Measurements from ENCODE around the gene UNK.
"Not testable (repeated sequence)": the region's sequence is repeated elsewhere in the genome, so short reads cannot be mapped to it uniquely, and the experiment has no call there.

The UNK gene

DNA sequence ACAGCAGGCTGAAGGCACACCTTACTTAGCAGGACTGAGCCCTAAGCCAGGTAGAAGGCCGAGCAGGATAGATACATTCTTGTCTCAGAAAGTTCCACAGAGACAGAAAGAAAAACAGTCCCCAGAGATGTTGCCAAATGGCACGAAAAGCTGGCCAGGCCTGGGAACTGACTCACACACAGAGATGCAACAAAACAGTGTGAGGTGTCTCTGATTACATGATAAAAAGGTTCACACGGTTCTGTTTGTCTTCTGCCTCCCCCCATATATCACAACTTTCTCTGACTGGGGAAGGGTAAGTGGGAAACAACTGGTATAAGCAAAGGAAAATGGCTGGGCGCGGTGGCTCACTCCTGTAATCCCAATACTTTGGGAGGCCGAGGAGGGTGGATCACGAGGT, 68.8 kb downstream of the UNK start:
- no peak for DNase-seq (ENCODE audit: low spot score)

DNA sequence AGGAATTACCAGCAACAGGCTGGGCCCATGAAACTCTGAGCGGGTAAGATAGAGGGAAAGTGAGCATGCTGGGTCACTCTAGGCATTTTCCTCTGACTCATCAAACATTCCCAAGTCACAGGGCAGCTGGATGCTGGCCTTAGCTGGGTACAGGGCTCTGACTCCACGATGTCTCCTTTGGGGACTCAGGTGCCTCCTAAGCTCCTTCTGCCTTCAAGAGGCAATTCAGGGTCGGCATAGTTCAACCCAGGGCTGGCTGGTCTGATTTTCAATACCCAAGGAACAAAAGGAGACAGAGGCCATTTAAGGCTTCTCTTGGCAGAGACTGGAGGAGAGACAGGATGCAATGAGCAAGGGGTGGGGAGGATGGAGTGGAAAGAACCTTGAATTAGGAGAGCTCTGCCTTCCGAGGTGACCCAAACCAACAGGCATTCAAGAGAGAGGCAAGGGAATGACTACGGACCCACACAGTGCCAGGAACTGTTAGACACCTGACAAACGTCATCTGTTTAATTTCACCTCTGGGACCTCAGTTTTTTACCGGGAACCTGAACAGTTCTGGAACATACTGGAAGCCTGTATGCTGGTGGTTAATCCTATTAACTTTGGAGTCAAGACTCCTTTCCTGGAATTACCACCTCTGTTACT, 69.6 kb downstream of the UNK start:
- DNase-seq (ENCODE audit: low spot score) = peak; percentile 48

DNA sequence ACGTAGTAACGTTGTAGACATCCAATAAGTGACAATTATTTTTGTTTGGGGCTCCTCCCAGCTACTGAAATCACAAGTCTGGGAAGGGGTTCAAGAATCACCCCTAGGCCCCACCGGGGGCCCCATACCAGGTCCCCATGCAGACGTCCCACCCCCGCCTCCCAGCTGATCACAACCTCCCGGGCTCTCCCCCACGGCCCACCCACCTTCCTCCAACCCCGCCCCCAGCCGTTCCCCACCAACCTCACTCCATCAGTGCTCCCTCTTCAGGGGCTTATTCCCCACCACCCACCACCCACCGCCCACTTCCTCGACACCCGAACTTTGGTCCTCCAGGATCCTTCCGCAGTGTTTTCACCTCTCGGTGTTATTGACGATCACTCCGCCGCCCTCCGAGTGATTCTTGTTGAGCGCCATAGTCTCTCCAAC, 70.3 kb downstream of the UNK start:
- DNase-seq (ENCODE audit: low spot score) = no peak

DNA sequence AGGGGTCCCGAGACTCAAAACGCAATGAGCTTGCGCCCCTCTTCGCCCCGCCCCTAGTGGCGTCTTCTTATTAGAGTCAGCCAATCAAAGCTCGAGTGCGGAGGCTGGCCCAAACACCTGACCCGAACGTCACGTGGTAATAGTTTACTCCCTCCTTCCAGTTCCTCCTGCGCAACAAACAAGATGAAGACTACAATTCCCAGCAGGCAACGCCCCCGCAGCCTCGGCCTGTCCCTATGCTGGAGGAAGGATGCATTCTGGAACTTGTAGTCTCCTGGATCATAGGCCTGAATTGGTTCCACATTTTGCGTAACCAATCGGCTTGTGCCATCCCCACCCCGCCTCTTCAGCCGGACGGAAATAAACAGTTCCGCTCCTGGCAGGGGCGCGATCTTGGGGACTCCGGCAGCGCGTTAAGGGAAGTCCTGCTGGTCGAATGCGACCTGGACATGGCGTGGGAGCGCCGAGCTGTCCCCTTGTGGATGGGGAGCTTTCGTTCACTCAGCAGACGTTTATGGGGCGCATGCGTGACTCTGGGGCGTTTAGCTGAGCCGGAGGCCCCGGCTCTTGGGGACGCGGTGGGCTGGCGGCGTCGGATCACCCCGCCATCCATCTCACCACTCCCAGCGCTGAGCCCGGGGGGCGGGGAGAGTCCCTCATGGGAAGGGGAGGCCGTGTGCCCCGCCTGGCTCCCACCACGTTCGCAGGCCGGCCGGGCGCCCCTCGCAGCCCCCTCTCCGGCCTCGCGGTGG, 70.9 kb downstream of the UNK start, which contains the start of gene WBP2:
TSS of gene WBP2 (minus strand) at position 26 of the 752 bp plus-strand sequence. CDS start 38 bp downstream, outside the sequence.
- peak; percentile 100 for DNase-seq (ENCODE audit: low spot score)

DNA sequence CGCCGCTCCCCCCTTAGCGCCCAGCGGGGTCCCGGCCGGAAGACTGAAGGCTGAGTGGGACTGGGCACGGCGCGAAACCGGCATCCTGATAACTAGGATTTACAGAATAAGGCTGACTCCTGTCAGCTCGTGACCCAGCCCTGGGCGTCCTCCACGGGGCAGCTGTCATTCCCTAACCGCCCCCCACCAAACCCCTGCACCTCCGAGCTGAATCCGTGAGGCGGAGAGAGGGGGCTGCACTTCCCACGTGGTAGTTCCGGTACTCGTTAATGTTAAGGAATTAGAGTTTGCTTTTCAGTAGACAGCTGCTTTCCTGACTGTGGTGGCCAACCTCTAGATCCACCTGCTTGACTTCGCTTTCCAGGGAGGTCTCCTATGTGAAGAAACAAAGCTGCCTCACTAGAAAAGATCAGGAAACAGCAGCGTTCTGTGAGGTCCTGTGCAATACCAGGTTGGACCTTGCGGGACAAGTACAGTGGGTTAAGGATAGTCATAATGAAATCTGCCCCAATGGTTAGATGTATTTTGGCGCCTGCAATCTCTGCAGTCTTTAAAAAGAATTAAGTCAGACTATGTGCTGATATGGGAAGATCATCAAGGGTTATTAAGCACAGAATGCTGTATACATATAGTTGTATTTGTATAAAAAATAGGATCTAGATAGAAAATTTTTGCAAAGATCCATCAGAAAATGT, 71.6 kb downstream of the UNK start:
- peak; percentile 62 for DNase-seq (ENCODE audit: low spot score)

DNA sequence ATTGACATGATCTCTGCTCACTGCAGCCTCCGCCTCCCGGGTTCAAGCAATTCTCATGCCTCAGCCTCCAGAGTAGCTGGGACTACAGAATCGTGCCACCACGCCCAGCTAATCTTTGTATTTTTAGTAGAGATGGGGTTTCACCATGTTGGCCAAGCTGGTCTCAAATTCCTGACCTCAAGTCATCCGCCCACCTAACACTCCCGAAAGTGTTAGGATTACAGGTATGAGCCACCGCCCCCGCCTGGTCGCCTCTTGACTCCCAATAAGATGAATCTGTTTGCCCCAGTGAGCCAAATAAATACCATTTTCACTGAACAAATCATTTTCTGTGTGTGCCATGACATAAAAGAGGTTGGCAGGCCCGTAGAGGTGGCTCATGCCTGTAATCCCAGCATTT, 74.8 kb downstream of the UNK start:
- not testable (repeated sequence) for DNase-seq (ENCODE audit: low spot score)

DNA sequence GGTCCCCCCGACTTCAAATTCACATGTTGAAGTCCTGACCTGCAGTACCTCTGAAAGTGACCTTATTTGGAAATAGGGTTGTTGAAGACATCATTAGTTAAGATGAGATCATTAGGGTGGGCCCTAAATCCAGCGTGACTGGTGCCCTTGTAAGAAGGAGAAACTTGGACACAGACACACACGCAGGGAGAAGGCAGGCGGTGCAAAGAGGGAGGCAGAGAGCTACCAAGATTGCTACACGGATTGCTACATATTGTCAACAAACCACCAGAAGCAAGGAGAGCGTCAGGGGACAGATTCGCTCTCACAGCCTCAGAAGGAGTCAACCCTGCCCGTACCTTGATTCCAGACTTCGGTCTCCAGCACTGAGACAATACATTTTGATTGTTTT, 77.3 kb downstream of the UNK start:
- no peak for DNase-seq (ENCODE audit: low spot score)

DNA sequence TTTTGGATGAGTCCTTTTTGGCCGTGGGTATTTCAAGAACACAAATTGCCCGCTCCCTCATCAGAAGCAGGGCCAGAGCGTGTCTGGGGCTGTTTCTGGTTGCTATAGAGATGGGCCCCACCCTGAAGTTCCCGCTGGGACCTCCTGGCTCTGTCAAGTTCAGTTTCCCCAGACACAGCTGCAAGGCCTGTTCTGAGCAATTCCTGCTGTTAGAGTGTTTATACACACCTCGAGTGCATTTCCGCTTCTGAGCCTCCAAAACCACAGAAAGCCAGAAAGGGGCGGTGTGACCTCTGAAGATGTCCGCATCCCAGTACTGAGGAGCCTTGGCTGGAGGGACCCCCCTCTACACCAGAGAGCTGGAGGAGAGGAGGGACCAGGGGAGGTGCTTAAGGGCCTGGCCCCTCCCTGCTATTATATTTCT, 79.9 kb downstream of the UNK start:
- peak; percentile 52 for DNase-seq (ENCODE audit: low spot score)

DNA sequence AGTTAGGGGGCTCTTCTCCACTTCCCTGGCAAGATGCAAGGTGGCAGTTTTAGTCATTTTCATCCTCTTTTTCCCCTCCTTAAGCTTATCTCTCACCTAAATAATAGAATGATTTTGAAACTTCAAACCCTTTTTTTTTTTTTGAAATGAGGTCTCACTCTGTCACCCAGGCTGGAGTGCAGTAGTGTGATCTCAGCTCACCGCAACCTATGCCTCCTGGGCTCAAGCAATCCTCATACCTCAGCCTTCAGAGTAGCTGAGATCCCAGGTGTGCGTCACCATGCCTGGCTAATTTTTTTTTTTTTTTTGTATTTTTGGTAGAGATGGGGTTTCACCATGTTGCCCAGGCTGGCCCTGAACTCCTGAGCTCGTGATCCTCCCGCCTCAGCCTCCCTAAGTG, 80.3 kb downstream of the UNK start:
- not testable (repeated sequence) for DNase-seq (ENCODE audit: low spot score)

DNA sequence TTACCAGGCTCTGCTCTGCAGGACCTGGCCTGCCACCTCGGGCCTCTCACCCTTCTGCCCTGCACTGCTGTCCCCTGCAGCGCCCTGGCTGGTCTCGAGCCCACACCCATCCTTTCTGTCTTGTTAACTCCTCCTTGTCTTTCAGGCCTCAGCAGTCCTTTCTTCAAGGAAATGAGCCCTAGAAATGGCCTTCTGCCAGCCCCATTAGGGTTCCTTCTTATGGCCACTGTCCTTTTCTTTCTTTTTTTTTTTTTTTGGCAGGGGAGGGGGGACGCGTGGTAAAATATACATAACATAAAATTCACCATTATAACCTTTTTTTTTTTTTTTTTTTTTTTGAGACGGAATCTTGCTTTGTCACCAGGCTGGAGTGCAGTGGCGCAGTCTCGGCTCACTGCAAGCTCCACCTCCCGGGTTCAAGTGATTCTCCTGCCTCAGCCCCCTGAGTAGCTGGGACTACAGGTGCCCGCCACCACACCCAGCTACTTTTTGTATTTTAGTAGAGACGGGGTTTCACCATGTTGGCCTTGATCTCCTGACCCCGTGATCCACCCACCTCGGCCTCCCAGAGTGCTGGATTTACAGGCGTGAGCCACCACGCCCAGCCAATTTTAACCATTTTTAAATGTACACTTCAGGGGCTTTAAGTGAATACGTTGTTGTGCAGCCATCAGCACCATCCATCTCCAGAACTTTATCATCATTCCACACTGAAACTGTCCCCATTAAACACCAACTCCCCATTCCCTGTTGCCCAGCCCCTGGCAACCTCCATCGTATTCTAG, 81.0 kb downstream of the UNK start:
- not testable (repeated sequence) for DNase-seq (ENCODE audit: low spot score)

DNA sequence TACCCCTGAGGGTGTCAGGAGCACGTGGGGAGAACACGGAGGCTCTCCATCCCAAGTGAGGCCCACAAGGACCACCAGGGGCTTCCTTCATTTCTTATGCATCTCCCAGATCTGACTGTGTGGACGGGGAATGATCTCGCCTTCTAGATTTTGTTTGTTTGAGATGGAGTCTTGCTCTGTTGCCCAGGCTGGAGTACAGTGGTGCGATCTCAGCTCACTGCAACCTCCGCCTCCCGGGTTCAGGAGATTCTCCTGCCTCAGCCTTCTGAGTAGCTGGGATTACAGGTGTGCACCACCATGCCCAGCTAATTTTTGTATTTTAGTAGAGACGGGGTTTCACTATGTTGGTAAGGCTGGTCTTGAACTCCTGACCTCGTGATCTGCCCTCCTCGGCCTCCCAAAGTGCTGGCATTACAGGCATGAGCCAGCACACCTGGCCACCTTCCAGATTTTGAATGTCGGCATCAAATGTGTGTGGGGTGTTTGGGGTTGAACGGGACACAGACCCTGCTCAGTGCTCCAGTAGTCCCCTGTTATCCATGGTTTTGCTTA, 84.2 kb downstream of the UNK start:
- DNase-seq (ENCODE audit: low spot score) = not testable (repeated sequence)

DNA sequence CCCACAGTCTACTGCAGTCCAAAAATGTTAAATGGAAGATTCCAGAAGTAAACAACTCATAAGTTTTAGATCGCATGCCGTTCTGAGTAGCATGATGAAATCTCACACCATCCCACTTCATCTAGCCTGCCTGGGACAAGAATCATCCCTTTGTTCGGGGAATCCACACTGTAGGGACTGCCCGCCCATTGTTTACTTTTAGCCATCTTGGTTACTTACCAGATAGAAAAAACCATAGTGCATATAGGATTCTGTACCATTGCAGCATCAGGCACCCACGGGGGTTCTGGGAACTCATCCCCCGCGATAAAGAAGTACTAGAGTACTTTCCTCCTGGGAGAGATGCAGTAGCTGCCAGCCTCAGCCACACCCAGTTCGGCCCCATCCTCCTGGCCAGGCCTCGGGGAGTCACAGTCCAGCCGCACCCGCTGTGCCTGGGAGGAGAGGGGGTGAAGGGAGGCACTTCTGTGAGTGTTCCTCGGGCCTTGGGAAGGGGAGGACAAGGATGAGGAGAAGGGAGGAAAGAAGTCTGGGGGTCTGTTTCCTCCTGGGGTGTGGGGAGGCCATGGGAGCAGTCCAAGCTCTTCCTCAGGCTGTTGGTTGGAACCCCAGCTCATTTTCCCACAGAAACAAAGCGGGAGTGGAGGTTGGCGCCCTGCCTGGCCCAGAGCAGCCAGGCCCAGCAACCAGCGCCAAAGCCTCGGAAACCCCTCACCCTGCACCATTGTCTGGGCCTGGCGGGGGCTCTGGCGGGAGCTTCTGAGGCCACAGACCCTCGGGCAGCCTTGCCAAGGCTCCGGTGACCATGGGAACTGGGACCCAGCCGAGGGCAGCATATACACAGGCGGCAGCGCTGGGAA, 84.9 kb downstream of the UNK start:
- DNase-seq (ENCODE audit: low spot score) = peak; percentile 85

DNA sequence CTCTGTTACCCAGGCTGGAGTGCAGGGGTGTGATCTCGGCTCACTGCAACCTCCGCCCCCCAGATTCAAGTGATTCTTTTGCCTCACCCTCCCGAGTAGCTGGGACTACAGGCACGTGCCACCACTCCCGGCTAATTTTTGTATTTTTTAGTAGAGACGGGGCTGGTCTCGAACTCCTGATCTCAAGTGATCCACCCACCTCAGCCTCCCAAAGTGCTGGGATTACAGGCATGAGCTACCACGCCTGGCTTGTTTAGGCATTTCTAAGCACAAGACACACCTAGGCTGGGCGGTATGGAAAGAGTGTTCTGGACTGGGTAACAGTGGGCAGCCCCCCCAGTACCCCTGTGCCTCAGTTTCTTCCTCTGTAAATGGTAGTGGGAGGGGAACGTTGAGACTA, 85.6 kb downstream of the UNK start:
- DNase-seq (ENCODE audit: low spot score) = not testable (repeated sequence)

DNA sequence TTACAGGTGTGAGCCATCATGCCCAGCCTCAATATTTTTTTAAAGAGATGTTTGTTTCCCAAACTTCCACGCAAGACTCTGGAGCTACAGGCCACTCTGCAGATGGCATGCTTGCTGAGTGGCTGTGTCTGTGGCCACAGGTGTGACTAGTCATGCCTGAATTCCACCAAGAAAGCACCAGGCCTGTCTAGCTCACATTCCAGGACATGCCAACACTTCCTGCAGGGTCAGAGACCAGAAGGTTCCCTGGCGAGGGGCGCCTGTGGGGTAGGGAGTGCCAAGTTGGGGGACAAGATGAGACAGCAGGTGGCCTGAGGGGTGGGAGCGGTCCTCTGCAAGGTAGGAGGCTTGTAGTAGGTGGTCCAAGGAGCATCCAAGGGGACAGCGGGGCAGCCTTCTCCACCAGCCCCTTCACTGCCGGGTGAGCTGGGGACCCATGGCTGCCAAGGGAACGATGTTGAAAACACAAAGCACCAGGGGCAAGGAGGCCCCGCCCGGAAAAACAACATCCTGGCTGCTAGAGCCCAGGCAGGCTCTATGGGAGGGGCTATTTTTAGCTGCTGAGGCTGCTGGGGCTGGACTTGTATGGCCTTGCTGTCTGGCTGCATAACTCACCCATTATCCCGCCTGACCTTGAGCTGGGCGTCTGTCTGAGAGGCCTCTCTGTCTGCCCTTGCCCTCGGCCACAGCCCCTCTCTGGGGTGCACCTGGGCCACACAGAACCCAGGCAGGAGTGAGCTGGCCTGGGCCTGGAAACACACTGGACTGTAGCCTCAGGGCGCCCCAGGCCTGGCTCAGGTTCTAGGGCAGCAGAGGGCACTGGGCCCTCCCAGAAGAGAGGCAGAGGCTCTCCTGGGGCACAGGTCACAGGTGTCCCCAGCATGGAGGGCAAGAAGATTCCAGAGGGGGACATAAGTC, 88.1 kb downstream of the UNK start:
- peak; percentile 80 for DNase-seq (ENCODE audit: low spot score)

DNA sequence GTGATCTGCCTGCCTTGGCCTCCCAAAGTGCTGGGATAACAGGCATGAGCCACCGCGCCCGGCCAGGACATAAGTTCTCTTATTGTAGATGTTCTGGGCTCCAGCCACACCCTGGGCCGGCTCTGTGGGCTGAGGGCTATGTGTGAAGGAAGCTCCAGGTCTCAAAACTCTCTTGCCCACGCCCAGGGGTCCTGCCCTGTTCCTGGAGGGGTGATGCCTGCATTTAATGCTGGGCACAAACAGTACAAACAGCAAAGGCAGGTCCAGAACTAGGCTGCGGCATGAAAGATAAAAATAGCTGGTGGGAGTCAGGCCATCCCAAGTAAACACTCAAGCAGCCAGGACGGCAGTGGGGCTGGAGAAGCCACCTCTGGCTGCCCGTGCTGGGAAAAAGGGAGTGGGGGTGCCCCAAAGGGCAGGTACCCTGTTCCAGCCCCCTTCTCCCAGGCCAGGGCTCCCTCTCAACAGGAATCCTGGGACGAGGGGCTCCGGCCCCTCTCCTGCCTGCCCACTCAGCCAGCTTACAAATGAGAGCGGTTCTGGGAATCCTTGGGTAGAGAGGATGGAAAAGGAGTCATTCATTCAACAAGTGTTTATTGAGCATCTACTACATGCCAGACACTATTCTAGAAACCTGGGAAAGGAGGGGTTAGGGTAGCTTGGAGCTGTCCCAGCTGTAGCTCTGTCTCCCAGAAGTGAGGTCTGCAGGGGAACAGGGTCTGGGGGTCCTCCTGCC, 89.1 kb downstream of the UNK start:
- no peak for DNase-seq (ENCODE audit: low spot score)

DNA sequence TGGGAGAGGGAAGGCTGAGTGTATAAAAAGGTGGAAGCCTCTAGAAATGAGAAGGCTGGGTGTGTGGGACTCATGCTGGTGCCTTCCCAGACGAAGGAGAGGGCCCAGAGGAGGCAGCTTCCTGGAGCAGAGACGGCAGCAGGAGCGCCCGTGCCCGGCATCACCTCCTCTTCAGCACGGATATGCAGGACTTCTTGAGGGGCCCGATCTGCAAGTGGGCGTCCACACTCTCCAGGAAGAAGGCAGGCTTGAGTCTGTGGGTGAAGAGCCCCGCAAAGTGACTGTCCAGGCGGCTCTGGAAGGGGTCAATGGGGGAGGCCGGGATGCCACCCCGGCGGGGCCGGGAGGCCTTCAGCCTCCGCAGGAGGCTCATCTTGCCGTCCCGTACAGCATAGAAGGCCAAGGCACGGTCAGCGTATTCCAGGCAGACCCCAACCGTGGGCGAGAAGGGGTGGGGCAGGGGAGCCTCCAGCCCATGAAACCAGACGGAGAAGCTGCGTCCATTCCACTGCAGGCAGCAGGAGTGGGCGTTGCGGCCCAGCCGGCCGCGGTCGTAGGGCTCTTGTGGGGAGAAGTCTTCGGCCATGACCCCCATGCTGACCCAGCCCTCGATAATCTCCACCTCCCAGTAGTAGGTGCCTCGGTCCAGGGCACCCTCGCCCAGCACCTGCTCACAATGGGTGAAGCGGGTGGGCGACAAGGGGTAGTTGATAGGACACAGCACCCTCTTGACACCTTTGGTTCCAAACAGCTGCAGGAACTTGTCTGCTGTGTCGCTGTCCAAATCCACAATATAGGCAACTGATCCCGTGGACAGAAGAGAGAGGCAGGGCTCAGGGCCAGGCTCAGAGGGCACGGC, 89.9 kb downstream of the UNK start:
- no peak for DNase-seq (ENCODE audit: low spot score)
